ENCODE results near the gene DAO. TPM values are rescaled to one million over a fixed set of nuclear protein-coding genes. Genes with fewer than 3 reads are reported as not detected.
A peak's percentile ranks its signal among the peaks of the same experiment; 100 is the strongest.

The DAO gene
- total RNA-seq = not detected

- H3K36me3 Mint-ChIP-seq = no peaks in the 10 kb centered on the region
- ATAC-seq (no peak), DNase-seq (ENCODE audit: low spot score) (no peak)
- no peaks in the 10 kb centered on the region for H3K9me3 Mint-ChIP-seq
- H3K27ac Mint-ChIP-seq = no peak within 1 kb of the TSS
- no peak within 1 kb of the TSS for H3K4me3 Mint-ChIP-seq
- peaks cover 0 to 3% of the 10 kb centered on the region in 2 donors for H3K4me1 Mint-ChIP-seq (ENCODE audit: low read depth in 2 of 2)
- H3K27me3 Mint-ChIP-seq = no peaks in the 10 kb centered on the region
Observed at GRCh38 chr12:108879615-108880254, at the start of gene DAO. DAO (plus strand) TSS chr12:108880092; CDS start chr12:108885007, 4,915 bp downstream.

GRCh38 chr12:108831309-108831991, 48.4 kb upstream of the DAO start:
- peak; percentile 73 to 83 for ATAC-seq
- no peaks in the 10 kb centered on the region for H3K9me3 Mint-ChIP-seq
- H3K27me3 Mint-ChIP-seq = no peaks in the 10 kb centered on the region
- peak overlapping the region; percentile 84 for H3K4me3 Mint-ChIP-seq
- peaks cover 22% of the 10 kb centered on the region for H3K36me3 Mint-ChIP-seq
- peak overlapping the region; percentile 95 to 98 for H3K27ac Mint-ChIP-seq
- H3K4me1 Mint-ChIP-seq (ENCODE audit: low read depth in 2 of 2) = peaks cover 78 to 82% of the 10 kb centered on the region in 2 donors
- DNase-seq (ENCODE audit: low spot score) = no peak

GRCh38 chr12:108832208-108832607, 47.7 kb upstream of the DAO start:
- H3K4me1 Mint-ChIP-seq (ENCODE audit: low read depth in 2 of 2) = peaks cover 75 to 81% of the 10 kb centered on the region in 2 donors
- no peaks in the 10 kb centered on the region for H3K27me3 Mint-ChIP-seq
- peaks cover 22% of the 10 kb centered on the region for H3K36me3 Mint-ChIP-seq
- H3K4me3 Mint-ChIP-seq = peak overlapping the region; percentile 84
- ATAC-seq (peak in 1 of 2 donors; percentile 40), DNase-seq (ENCODE audit: low spot score) (no peak)
- H3K9me3 Mint-ChIP-seq = no peaks in the 10 kb centered on the region
- H3K27ac Mint-ChIP-seq = peak overlapping the region; percentile 95 to 98

- ATAC-seq = no peak
- peaks cover 72 to 83% of the 10 kb centered on the region in 2 donors for H3K4me1 Mint-ChIP-seq (ENCODE audit: low read depth in 2 of 2)
- no peak for DNase-seq (ENCODE audit: low spot score)
- H3K36me3 Mint-ChIP-seq = peaks cover 22% of the 10 kb centered on the region
- H3K27ac Mint-ChIP-seq = peak overlapping the region; percentile 95 to 98
- peak overlapping the region; percentile 84 for H3K4me3 Mint-ChIP-seq
- no peaks in the 10 kb centered on the region for H3K9me3 Mint-ChIP-seq
- H3K27me3 Mint-ChIP-seq = no peaks in the 10 kb centered on the region
Observed at GRCh38 chr12:108832730-108833354, 47.0 kb upstream of the DAO start.

- Mint-ChIP-seq H3K27ac (peak overlapping the region; percentile 95 to 98), H3K4me1 (ENCODE audit: low read depth in 2 of 2) (peaks cover 72 to 83% of the 10 kb centered on the region in 2 donors), H3K9me3 (no peaks in the 10 kb centered on the region), H3K27me3 (no peaks in the 10 kb centered on the region), H3K4me3 (peak overlapping the region; percentile 84), H3K36me3 (peaks cover 22% of the 10 kb centered on the region)
- DNase-seq (ENCODE audit: low spot score) (no peak), ATAC-seq (no peak)
Observed at GRCh38 chr12:108833355-108833733, 46.5 kb upstream of the DAO start.

- ATAC-seq (no peak), DNase-seq (ENCODE audit: low spot score) (no peak)
- H3K4me1 Mint-ChIP-seq (ENCODE audit: low read depth in 2 of 2) = peaks cover 72 to 83% of the 10 kb centered on the region in 2 donors
- H3K9me3 Mint-ChIP-seq = no peaks in the 10 kb centered on the region
- H3K27ac Mint-ChIP-seq = peak overlapping the region; percentile 73 to 98
- H3K27me3 Mint-ChIP-seq = no peaks in the 10 kb centered on the region
- peak overlapping the region; percentile 5 for H3K4me3 Mint-ChIP-seq
- peaks cover 22% of the 10 kb centered on the region for H3K36me3 Mint-ChIP-seq
Observed at GRCh38 chr12:108833757-108834472, 46.0 kb upstream of the DAO start.

GRCh38 chr12:108835860-108836634, 43.8 kb upstream of the DAO start:
- ATAC-seq = no peak
- Mint-ChIP-seq H3K27me3 (no peaks in the 10 kb centered on the region), H3K4me3 (peak overlapping the region; percentile 8), H3K36me3 (peaks cover 22% of the 10 kb centered on the region), H3K4me1 (ENCODE audit: low read depth in 2 of 2) (peaks cover 81 to 91% of the 10 kb centered on the region in 2 donors), H3K27ac (peak overlapping the region; percentile 99 to 100), H3K9me3 (no peaks in the 10 kb centered on the region)
- no peak for DNase-seq (ENCODE audit: low spot score)

- no peak for DNase-seq (ENCODE audit: low spot score)
- Mint-ChIP-seq H3K4me1 (ENCODE audit: low read depth in 2 of 2) (peaks cover 73 to 85% of the 10 kb centered on the region in 2 donors), H3K27me3 (no peaks in the 10 kb centered on the region), H3K27ac (peak overlapping the region; percentile 99 to 100), H3K9me3 (no peaks in the 10 kb centered on the region), H3K4me3 (peak overlapping the region; percentile 94), H3K36me3 (peaks cover 20% of the 10 kb centered on the region)
- no peak for ATAC-seq
Observed at GRCh38 chr12:108837239-108837638, 42.7 kb upstream of the DAO start.

GRCh38 chr12:108837680-108838079, 42.2 kb upstream of the DAO start:
- Mint-ChIP-seq H3K4me1 (ENCODE audit: low read depth in 2 of 2) (peaks cover 72 to 80% of the 10 kb centered on the region in 2 donors), H3K36me3 (peaks cover 17% of the 10 kb centered on the region), H3K4me3 (peak overlapping the region; percentile 94), H3K27me3 (no peaks in the 10 kb centered on the region), H3K27ac (peak overlapping the region; percentile 99 to 100), H3K9me3 (no peaks in the 10 kb centered on the region)
- DNase-seq (ENCODE audit: low spot score) (no peak), ATAC-seq (no peak)

GRCh38 chr12:108838194-108839017, 41.5 kb upstream of the DAO start:
- H3K36me3 Mint-ChIP-seq = peaks cover 17% of the 10 kb centered on the region
- H3K27me3 Mint-ChIP-seq = no peaks in the 10 kb centered on the region
- H3K27ac Mint-ChIP-seq = peak overlapping the region; percentile 99 to 100
- H3K4me1 Mint-ChIP-seq (ENCODE audit: low read depth in 2 of 2) = peaks cover 69 to 73% of the 10 kb centered on the region in 2 donors
- H3K9me3 Mint-ChIP-seq = no peaks in the 10 kb centered on the region
- peak; percentile 98 to 99 for ATAC-seq
- H3K4me3 Mint-ChIP-seq = peak overlapping the region; percentile 94
- peak; percentile 96 for DNase-seq (ENCODE audit: low spot score)

- Mint-ChIP-seq H3K4me3 (peak overlapping the region; percentile 94), H3K9me3 (no peaks in the 10 kb centered on the region), H3K36me3 (peaks cover 12% of the 10 kb centered on the region), H3K4me1 (ENCODE audit: low read depth in 2 of 2) (peaks cover 67% of the 10 kb centered on the region in 2 donors), H3K27ac (peak overlapping the region; percentile 99 to 100), H3K27me3 (no peaks in the 10 kb centered on the region)
- no peak for DNase-seq (ENCODE audit: low spot score)
- ATAC-seq = peak in 1 of 2 donors; percentile 1
Observed at GRCh38 chr12:108839018-108839889, 40.6 kb upstream of the DAO start.

GRCh38 chr12:108839890-108840230, 40.0 kb upstream of the DAO start:
- Mint-ChIP-seq H3K27ac (peak overlapping the region; percentile 99 to 100), H3K4me1 (ENCODE audit: low read depth in 2 of 2) (peaks cover 61 to 65% of the 10 kb centered on the region in 2 donors), H3K36me3 (peaks cover 6% of the 10 kb centered on the region), H3K9me3 (no peaks in the 10 kb centered on the region), H3K4me3 (peak overlapping the region; percentile 94), H3K27me3 (no peaks in the 10 kb centered on the region)
- no peak for ATAC-seq
- DNase-seq (ENCODE audit: low spot score) = no peak

Data from natural killer cell treated with Interleukin-12 subunit alpha and Interleukin-12 subunit beta and Interleukin-15 and Interleukin-18, amount 100 ng/mL, for 72 hours (primary cell).